Sigmoid colon (tissue), 7 donors: ENCODE results near the gene LYPD6B. TPM values are rescaled to one million over a fixed set of nuclear protein-coding genes. Genes with fewer than 3 reads are reported as not detected.

Experiments
- DNase-seq: peaks from one replicate; pipeline ENCODE4 v3.0.0-alpha.2; 2019
- H3K27ac ChIP-seq, 4 donors: fragments of 200-600 bp; sonication (generic); one replicate each; pipeline ENCODE4 v1.5.1; 2016 to 2019; ENCODE audit warnings: mild to moderate bottlenecking in 1 of 4
- H3K27me3 ChIP-seq, 3 donors: fragments of 200-600 bp; sonication (generic); one replicate each; pipeline ENCODE4 v1.5.1; 2019; ENCODE audit warnings: mild to moderate bottlenecking in 1 of 3
- H3K36me3 ChIP-seq, 4 donors: fragments of 200-600 bp; sonication (generic); one replicate each; pipeline ENCODE4 v1.5.1; 2016 to 2019
- H3K4me1 ChIP-seq, 4 donors: fragments of 200-600 bp; sonication (generic); one replicate each; pipeline ENCODE4 v1.5.1; 2017 to 2019
- H3K4me3 ChIP-seq, 4 donors: fragments of 200-600 bp; sonication (generic); one replicate each; pipeline ENCODE4 v1.5.1; 2017 to 2019; ENCODE audit warnings: mild to moderate bottlenecking in 2 of 4, moderate library complexity in 1 of 4
- H3K9me3 ChIP-seq, 4 donors: fragments of 200-600 bp in 3 of 4; sonication (generic) in 3 of 4; one replicate each; pipeline versions ENCODE4 v1.5.1 to v1.6.1; 2013 to 2019
- EP300 ChIP-seq, 4 donors: sonication (generic); formaldehyde crosslinking; IDR thresholded peaks; one replicate each; pipeline ENCODE4 v1.6.1; 2017; ENCODE audit warnings: antibody characterized with exemption in 4 of 4
- POLR2A ChIP-seq, 2 donors: fragments of 450-650 bp; IDR thresholded peaks; one replicate each; pipeline ENCODE4 v1.6.1; 2016; ENCODE audit warnings: antibody characterized with exemption in 2 of 2, mild to moderate bottlenecking in 2 of 2, moderate library complexity in 2 of 2
- POLR2AphosphoS5 ChIP-seq, 4 donors: sonication (generic); formaldehyde crosslinking; IDR thresholded peaks; one replicate each; pipeline ENCODE4 v1.6.1; 2017; ENCODE audit warnings: antibody characterized with exemption in 4 of 4
- WGBS, 2 donors: extraction: QIAGEN DNeasy Blood & Tissue Kit; methylation state at CpG; one replicate each; pipeline ENCODE4 v1.1.7; 2013; 5-methylcytosine and 5-hydroxymethylcytosine counted together
- intact Hi-C: fragments of 100-400 bp; cut with DNase I; formaldehyde crosslinking; loops from one replicate; pipeline ENCODE4 v1.15.1; 2023
- polyA plus RNA-seq, 3 donors: library from polyadenylated mRNA; stranded (reverse); fragments of 200-250 nt; gene quantifications; one replicate each; pipeline ENCODE4 v1.2.3, GENCODE V29; 2013
- total RNA-seq, 4 donors: library from RNA; depleted of rRNA; stranded (reverse); fragments of >200 nt; gene quantifications; one replicate each; pipeline ENCODE4 v1.1.0, GENCODE V29; 2016
- TF ChIP-seq, protein P1 (sequence below), 4 experiments: fragments of 450-650 bp in 3 of 4; fragments of 200-600 bp in 1 of 4; IDR thresholded peaks; one replicate each; pipeline ENCODE4 v1.5.1; 2016 to 2019; ENCODE audit warnings: antibody characterized with exemption in 4 of 4, mild to moderate bottlenecking in 3 of 4, moderate library complexity in 2 of 4
- donor health status: healthy with polysubstance abuse.
- donor health status: Bipolar disorder and iron deficiency.
- donor health status: healthy.

Gene LYPD6B
- total and polyA plus RNA-seq, 7 donors, result 0.66 to 2.1 (median 1.5) TPM; not detected in 3

DNA sequence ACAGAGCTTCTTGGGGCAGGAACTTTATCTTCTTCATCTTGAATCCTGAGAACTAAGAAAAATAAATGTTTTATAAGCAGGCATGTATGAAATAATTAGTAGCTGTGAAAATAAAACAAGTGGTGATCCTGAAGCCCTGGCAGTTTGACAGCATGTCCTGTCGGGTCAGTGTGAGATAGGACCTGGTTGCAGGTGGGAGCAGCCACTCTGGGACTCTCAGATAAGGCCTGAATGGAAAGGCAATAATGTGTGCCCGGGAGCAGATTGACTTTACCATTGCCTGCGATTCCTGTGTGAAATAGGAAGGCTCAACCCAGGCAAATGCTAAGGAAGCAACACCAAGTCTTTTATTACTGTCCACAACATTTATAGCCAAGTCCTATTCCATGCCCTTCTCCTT is 132.4 kb downstream of the LYPD6B start:
- Histone ChIP-seq H3K36me3 (no peaks in the 10 kb centered on the region), H3K27ac (no peak overlapping the region), H3K9me3 (no peaks in the 10 kb centered on the region), H3K4me1 (no peaks in the 10 kb centered on the region), H3K4me3 (no peak overlapping the region), H3K27me3 (no peaks in the 10 kb centered on the region)
- TF ChIP-seq POLR2AphosphoS5 (IDR thresholded peaks at IDR 0.05) (no peak), POLR2A (IDR thresholded peaks at IDR 0.05) (no peak), EP300 (IDR thresholded peaks at IDR 0.05) (no peak)
- TF ChIP-seq, protein P1, sequence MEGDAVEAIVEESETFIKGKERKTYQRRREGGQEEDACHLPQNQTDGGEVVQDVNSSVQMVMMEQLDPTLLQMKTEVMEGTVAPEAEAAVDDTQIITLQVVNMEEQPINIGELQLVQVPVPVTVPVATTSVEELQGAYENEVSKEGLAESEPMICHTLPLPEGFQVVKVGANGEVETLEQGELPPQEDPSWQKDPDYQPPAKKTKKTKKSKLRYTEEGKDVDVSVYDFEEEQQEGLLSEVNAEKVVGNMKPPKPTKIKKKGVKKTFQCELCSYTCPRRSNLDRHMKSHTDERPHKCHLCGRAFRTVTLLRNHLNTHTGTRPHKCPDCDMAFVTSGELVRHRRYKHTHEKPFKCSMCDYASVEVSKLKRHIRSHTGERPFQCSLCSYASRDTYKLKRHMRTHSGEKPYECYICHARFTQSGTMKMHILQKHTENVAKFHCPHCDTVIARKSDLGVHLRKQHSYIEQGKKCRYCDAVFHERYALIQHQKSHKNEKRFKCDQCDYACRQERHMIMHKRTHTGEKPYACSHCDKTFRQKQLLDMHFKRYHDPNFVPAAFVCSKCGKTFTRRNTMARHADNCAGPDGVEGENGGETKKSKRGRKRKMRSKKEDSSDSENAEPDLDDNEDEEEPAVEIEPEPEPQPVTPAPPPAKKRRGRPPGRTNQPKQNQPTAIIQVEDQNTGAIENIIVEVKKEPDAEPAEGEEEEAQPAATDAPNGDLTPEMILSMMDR (IDR thresholded peaks at IDR 0.05), result no peak
- WGBS, 2 donors, result 62 to 67% methylated on average over 3 of the region's 3 CpGs
- intact Hi-C loops, result no loop called here
- DNase-seq, result no peak

DNA sequence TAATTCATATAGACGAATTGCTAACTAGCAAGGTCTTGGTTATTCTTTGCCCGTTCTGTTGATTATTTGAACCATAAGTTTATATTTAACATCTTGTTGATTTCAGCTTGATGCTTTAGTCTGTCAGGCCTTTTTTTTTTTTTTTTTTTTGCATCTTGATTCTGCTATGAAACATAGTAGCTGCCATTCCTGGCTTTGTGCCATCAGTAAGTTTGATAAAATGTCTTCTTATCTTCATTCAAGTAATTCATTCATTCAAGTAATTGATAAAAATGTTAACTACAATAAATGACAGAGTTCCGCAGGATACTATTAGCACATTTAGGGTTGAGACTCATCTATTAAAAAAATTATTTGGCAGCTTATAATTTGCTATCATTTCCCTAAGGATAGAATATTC is 134.7 kb downstream of the LYPD6B start:
- Histone ChIP-seq H3K4me1 (no peaks in the 10 kb centered on the region), H3K4me3 (no peak overlapping the region), H3K9me3 (no peaks in the 10 kb centered on the region), H3K27me3 (no peaks in the 10 kb centered on the region), H3K27ac (no peak overlapping the region), H3K36me3 (no peaks in the 10 kb centered on the region)
- no peak for TF ChIP-seq EP300 (IDR thresholded peaks at IDR 0.05)
- TF ChIP-seq, protein P1 (IDR thresholded peaks at IDR 0.05), result no peak
- TF ChIP-seq POLR2A (IDR thresholded peaks at IDR 0.05), result no peak
- TF ChIP-seq POLR2AphosphoS5 (IDR thresholded peaks at IDR 0.05), result no peak
- intact Hi-C loops, result no loop called here
- WGBS, 2 donors, result 85 to 91% methylated on average over 3 of the region's 3 CpGs
- no peak for DNase-seq

DNA sequence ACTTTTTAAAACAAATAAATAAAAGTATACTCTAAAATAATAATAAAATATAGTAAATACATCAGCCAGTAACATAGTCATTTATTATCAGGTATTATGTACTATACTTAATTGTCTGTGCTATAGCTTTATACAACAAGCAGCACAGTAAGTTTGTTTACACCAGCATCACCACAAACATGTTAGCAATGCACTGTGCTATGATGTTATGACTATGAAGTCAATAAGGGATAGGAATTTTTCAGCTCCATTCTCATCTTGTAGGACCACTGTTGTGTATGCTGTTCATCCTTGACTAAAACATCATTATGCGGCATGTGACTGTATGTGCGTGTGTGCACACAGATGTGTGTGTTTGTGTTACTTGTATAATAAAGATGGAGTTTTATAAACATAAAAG is 137.5 kb downstream of the LYPD6B start:
- H3K27me3 ChIP-seq, result no peaks in the 10 kb centered on the region
- no peaks in the 10 kb centered on the region for H3K36me3 ChIP-seq
- DNase-seq, result no peak
- no peaks in the 10 kb centered on the region for H3K9me3 ChIP-seq
- H3K4me3 ChIP-seq, result no peak overlapping the region
- intact Hi-C loops, result no loop called here
- no peak overlapping the region for H3K27ac ChIP-seq
- TF ChIP-seq EP300 (IDR thresholded peaks at IDR 0.05) (no peak), POLR2A (IDR thresholded peaks at IDR 0.05) (no peak), POLR2AphosphoS5 (IDR thresholded peaks at IDR 0.05) (no peak)
- TF ChIP-seq, protein P1 (IDR thresholded peaks at IDR 0.05), result no peak
- H3K4me1 ChIP-seq, result no peaks in the 10 kb centered on the region
- WGBS, 2 donors, result 88 to 91% methylated on average over 2 of the region's 2 CpGs

DNA sequence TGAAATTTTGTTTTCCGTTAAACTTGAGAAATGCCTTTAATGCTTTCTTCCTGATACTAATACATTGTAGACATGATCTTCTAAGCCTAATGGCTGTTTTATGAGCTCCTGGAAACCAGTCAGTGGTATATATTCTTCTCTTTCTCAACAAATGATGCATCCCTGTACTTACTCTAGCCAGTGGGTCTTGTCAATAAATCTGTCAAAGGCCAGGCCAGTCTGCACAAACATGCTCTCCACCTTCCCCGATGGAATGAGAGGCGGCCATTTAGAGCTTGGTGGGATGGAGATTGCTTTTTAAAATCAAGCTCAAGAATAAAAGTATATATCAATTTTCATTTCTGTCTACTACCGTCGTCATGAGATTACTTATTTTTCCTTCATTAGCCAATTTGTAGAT is 140.1 kb downstream of the LYPD6B start:
- no peak overlapping the region for H3K27ac ChIP-seq
- no peaks in the 10 kb centered on the region for H3K4me1 ChIP-seq
- no peaks in the 10 kb centered on the region for H3K36me3 ChIP-seq
- no peak overlapping the region for H3K4me3 ChIP-seq
- H3K9me3 ChIP-seq, result no peaks in the 10 kb centered on the region
- no peak for DNase-seq
- WGBS, 2 donors, result 87 to 93% methylated on average over 5 of the region's 5 CpGs
- no peaks in the 10 kb centered on the region for H3K27me3 ChIP-seq
- TF ChIP-seq, protein P1 (IDR thresholded peaks at IDR 0.05), result no peak
- TF ChIP-seq POLR2A (IDR thresholded peaks at IDR 0.05), result no peak
- TF ChIP-seq EP300 (IDR thresholded peaks at IDR 0.05), result no peak
- no peak for TF ChIP-seq POLR2AphosphoS5 (IDR thresholded peaks at IDR 0.05)
- intact Hi-C loops, result no loop called here

DNA sequence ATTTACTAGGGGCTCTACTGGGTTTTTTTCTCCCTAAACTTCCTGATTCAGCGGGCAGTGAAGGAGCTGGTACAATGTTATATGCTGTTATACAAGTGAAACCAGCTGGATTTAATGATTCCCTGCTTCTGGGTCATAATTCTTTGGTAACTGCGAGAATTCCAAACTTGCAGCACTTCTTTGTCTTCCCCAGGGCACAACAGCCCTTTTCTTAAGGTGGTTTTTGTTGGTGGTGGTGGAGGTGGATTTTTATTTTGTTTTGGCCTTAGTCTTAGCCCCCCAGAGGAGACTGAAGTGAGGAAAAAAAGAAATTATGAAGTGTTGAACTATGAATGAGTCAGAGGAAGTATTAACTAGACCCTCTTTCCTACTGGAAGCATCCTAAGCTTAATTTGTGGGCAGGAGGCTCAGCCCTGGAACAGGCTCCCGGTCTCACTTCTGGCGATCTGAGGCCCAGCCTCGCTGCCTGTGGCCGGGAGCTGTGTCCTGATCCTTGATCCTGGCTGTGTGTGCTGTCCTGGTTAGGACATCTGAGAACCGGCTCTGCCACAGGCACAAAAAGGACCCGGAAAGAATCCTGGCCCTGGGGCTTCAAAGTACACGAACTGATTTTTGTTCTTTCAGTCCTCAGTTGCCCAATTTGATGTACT is 141.9 kb downstream of the LYPD6B start:
- no peaks in the 10 kb centered on the region for H3K36me3 ChIP-seq
- H3K27me3 ChIP-seq, result no peaks in the 10 kb centered on the region
- no peaks in the 10 kb centered on the region for H3K4me1 ChIP-seq
- DNase-seq, result no peak
- TF ChIP-seq EP300 (IDR thresholded peaks at IDR 0.05), result no peak
- TF ChIP-seq, protein P1 (IDR thresholded peaks at IDR 0.05), result no peak
- no peak for TF ChIP-seq POLR2AphosphoS5 (IDR thresholded peaks at IDR 0.05)
- no peak for TF ChIP-seq POLR2A (IDR thresholded peaks at IDR 0.05)
- intact Hi-C loops, result no loop called here
- H3K27ac ChIP-seq, result no peak overlapping the region
- 74 to 83% methylated on average over 9 of the region's 9 CpGs for WGBS, 2 donors
- H3K9me3 ChIP-seq, result no peaks in the 10 kb centered on the region
- H3K4me3 ChIP-seq, result no peak overlapping the region
